NB4 (cell line): ENCODE measurements around the gene NIPAL1.

Source experiments
- CTCF ChIP-seq: IDR thresholded peaks from one replicate; pipeline ENCODE4 v1.5.1; 2012; ENCODE audit warnings: low read depth, low read length
- MYC ChIP-seq: IDR thresholded peaks from 2 replicates; pipeline ENCODE4 v1.6.1; 2011; ENCODE audit warnings: low read depth, low read length
- POLR2A ChIP-seq: IDR thresholded peaks from 2 replicates; pipeline ENCODE4 v1.6.1; 2011; ENCODE audit warnings: mild to moderate bottlenecking; ENCODE audit not compliant: insufficient read length; ENCODE audit errors: extremely low read depth
- TF ChIP-seq, protein P1 (sequence below): IDR thresholded peaks from 2 replicates; pipeline ENCODE4 v1.6.1; 2011; ENCODE audit warnings: low read depth, low read length

DNA sequence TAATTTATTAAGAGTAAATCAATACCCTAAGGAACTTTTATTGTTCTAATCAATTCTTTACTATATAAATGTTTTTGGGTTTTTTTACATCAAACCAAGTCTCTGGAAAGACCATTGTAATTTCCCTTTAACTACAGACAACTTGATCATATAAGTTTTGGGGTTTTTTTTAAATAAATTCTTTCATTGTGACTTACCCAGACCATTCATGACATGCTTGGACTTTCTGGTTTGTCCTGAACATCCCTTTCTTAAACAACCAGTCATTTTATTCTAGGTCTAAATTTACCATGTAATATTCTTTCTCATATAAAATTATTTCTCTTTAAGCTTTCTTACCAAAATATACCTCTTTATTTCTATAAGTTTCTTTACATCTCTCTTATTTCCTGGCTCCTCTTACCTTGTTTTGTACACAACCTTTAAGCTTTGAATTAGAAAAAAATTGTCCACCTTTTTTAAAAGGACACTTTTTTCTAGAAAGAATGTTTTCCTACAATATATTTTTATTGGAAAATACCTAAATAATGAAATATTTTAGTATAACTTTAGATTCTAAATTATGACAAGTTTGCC lies 8.5 kb upstream of the NIPAL1 start:
- TF ChIP-seq CTCF: no peak
- TF ChIP-seq, protein P1, sequence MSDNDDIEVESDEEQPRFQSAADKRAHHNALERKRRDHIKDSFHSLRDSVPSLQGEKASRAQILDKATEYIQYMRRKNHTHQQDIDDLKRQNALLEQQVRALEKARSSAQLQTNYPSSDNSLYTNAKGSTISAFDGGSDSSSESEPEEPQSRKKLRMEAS: no peak
- no peak for TF ChIP-seq POLR2A
- no peak for TF ChIP-seq MYC
